Amygdala (tissue), 56 donors: ENCODE results near the gene SLC25A11.

Source experiments
- DNase-seq, 56 donors: peaks; one replicate each; lab custom pipeline; 2025; lab: John Stamatoyannopoulos, UW

Gene SLC25A11

DNA sequence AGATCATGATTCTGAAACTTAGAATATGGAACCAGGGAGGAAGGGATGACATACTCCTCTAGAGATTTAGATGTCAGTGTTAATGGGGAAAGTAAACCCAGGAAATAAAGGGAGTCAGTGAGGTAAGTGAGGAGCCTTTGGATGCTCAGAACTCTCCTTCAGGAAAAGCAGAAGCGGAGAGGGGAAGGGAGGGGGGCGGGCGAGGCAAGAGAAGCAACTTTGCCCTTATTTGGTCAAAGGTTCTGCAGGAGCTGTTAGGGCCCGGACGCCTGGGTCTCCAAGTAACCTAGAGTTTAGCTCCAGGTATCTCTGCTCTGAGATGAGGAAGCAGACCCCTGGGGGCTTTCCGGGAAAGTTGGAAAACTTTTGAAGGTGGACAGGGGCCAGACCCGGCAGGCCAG, 7.2 kb upstream of the SLC25A11 start:
- peak in 1 of 56 donors; percentile 8 for DNase-seq

DNA sequence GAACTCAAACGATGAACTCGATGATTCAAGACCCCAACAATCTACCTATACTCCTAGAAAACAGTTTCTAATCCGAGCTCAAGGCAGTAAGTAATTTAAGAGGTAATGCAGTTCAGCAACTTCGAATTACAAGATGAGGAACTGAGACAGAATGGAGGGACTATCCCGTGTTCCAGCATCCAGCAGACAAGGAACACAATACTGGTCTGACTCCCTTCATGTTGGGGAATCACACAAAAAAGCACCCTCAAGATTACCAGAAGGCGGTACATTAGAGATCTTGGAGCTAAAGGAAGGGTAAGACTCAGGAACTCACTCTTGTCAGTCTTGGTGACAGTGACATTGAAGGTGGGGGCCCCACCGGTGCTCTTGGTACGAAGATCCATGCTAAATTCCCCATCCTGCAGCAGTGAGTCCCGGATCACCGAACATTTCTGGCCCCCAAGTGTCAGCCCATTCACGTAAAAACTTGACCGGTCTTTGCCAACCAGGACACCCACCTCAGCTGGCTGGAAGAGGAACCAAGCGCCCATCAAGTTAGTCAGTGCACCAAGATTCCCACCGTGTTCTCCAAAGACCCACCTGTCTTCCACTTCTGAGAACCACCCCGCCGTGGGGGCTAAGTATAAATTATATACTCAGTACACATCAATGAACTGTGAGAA, 6.6 kb upstream of the SLC25A11 start:
- no peak for DNase-seq

- DNase-seq = no peak
These were observed 6.1 kb upstream of the SLC25A11 start for GRCh38 chr17:4945944-4946280.

- peak in 18 of 56 donors; percentile 1 to 57 (median 21) for DNase-seq
These were observed 5.5 kb upstream of the SLC25A11 start for GRCh38 chr17:4945176-4945943.

- DNase-seq = no peak
These were observed 4.8 kb upstream of the SLC25A11 start for GRCh38 chr17:4944554-4945175.

GRCh38 chr17:4944163-4944553, 4.3 kb upstream of the SLC25A11 start:
- no peak for DNase-seq

DNA sequence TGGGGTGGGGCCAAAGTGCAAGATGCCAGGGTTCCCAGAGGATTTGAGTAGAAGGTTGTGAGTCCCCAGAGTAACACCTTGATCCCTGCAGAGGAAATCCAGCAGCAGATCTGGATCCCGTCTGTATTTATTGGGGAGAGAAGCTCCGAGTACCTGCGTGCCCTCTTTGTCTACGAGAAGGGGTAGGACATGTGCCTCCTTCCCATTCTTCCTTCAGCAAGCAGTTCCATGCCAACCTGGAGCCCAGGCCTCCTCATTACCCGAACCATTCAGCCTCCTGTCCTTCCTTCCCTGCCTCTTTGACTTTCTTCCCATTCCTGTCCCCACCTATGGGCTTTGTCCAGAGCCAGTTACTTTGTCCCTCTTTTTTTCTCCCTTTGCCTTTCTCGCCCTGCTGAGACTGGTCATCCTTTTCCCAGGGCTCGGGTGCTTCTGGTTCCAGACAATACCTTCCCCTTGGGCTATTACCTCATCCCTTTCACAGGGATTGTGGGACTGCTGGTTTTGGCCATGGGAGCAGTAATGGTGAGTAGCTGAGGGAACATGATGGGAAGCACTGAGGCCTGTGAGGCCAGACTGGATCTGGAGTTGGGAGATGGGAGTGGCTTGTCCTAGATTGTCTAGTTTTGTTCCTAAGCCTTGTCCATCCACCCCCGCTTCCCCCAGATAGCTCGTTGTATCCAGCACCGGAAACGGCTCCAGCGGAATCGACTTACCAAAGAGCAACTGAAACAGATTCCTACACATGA, 3.1 kb upstream of the SLC25A11 start:
- no peak for DNase-seq

- no peak for DNase-seq
These were observed 1.4 kb upstream of the SLC25A11 start for GRCh38 chr17:4941319-4941610.

DNA sequence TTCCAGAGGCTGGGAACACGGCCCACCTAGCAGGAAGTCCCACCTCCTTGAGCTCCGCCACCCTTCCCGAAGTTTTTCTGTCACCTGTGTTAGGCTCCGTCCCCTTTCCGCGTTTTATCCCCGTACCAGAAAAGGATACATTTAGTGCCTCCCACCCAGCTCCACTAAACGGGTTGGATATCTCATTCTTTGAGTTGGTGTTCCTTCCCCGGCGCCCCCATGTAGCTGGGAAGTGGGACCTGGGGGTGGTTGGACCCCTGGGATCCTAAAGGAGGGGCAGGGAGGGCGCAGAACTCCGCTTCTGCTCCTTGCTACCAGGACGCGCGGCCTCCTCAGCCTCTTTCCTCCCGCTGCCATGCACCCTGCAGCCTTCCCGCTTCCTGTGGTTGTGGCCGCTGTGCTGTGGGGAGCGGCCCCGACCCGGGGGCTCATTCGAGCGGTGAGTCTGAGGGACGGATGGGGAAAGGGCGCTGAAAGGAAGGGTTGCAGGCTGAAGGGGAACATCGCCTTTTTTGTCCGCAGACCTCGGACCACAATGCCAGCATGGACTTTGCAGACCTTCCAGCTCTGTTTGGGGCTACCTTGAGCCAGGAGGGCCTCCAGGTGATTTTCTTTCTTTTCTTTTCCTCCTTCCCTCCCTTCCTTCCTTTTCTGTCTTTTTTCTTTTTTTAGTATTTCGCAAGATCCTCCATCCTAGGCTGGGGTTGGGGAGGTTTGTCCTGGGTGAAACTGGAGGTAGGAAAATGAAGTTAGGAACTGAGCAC, 891 bp upstream of the SLC25A11 start:
- peak in 1 of 56 donors; percentile 48 for DNase-seq

GRCh38 chr17:4939546-4939795, 375 bp downstream of the SLC25A11 start:
- DNase-seq = no peak

DNA sequence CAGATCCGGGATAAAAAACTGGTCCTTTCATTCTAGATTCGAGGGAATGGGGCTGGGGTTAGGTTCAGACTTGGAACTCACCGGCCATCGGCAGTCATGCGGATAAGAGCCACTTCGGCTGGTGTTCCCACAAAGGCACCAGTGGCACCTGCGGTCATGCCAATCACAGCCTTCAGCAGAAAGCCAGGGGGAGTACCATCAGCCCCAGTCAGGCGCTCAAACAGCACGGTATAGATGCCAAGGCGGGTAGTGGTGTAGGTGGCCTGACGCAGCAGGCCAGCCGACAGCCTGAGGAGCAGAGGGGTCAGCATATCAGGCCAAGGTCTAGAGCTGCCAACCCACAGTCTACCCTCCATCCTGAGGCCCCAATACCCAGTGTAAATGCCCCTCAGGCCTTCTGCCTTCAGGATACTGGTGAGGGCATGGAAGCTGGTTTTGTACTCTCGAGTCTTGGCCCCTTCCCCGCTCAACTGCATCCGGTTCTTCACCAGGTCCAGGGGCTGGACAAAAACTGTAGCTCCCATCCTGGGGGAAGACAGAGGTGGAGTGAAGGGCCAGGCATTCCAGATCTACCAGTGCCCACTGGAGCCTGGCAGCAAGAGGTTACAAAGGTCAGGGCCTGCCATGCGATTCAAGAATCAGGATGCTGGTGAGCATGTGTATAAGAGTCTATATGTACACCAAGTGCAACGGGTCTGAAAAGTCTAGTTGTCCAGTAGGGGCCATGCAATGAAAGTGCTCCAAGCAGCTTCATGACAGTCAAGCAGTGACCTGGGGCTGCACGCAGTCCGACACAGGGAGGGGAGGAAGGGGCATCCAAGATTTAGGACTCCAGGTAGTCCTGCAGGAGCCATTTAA, 929 bp downstream of the SLC25A11 start:
- no peak for DNase-seq

DNA sequence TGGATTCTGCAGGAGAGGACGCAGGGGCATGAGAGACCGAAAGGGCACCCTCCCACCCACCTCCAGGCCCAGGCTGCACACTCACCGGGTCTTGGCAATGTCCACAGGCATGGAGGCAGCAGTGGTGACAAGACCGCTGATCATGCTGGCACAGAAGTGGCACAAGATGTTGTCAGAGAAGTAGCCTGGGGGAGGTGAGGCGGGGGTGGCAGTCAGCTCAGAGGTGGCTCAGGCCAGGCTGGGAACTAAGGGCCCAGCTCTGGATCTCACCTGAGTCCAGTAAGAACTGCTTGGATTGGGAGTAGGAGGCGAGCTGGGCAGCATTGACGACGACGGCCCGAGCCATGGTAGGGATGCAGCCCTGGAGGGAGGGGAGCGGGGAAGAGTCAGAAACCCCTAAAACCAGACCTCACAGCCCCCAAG, 1.8 kb downstream of the SLC25A11 start:
- DNase-seq = no peak

DNA sequence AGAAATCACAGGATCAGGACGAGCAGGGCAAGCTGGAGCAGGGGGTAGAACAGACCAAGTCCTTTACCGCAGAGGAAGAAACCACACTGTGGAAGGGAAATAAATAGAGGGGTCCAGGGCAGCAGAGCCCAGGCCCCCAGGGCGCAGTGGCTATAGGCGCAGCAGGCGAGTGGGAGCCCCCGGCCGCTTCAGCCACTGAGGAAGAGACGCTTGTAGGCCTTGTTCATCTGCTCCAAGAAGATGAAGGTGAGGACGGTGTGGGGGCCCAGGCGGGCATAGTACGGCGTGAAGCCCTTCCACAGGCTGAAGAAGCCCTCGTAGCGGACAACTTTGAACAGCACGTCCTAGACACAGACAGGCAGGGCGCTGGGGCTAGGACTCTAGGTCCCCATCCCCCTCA, 2.3 kb downstream of the SLC25A11 start:
- DNase-seq = no peak

DNA sequence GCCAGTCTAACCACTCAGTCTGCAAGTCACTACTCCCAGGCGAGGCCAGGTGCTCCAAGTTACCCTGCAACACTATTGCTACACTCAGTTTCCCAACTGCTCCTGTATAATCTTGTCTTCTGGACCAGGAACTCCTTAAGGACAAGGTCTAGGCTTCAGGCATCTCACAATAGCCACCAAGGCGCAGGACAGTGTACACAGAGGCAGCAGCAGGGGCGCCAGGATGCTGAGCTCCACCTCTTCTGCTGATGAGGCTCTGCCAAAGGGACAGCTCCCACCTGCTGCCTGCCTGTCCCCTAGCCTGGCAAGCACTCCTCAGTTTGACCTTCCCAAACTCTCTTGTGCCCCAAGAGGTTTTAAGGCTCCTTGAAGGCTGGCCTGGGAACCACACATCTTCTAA, 3.4 kb downstream of the SLC25A11 start:
- DNase-seq = no peak

DNA sequence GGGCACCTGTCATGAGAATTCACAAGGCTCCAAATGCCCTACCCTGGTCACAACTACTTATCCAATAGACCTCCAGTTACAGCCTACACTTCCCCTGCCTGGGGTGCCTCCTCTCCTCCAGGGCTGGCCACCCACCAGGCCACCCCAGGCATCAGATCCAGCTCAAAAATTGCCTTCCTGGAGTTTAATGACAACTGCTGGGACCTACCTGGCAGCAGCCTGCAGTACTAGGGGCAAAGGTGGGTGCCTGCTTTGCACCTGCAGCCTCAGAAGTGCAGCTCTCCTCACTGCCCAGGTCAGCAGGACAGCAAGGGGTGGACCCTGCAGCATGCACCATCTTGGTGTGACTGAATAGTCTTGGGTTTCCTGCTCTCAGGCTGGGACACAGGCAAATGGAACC, 4.2 kb downstream of the SLC25A11 start:
- DNase-seq = no peak

DNA sequence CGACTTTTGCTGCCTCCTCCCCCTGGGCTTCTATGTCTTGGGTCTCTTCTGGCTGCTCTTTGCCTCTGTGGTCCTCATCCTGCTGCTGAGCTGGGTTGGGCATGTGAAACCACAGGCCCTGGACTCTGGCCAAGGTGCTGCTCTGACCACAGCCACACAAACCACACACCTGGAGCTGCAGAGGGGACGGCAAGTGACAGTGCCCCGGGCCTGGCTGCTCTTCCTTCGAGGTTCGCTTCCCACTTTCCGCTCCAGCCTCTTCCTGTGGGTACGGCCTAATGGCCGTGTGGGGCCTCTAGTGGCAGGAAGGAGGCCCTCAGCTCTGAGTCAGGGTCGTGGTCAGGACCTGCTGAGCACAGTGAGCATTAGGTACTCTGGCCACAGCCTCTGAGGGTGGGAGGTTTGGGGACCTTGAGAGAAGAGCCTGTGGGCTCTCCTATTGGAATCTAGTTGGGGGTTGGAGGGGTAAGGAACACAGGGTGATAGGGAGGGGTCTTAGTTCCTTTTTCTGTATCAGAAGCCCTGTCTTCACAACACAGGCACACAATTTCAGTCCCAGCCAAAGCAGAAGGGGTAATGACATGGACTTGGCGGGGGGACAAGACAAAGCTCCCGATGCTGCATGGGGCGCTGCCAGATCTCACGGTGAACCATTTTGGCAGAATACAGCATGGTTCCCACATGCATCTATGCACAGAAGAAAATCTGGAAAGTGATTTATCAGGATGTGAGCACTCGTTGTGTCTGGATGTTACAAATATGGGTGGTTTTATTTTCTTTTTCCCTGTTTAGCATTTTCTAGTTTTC, 5.5 kb downstream of the SLC25A11 start:
- peak in 2 of 56 donors; percentile 8 to 15 for DNase-seq

- DNase-seq = no peak
These were observed 6.2 kb downstream of the SLC25A11 start for GRCh38 chr17:4933646-4934045.

DNA sequence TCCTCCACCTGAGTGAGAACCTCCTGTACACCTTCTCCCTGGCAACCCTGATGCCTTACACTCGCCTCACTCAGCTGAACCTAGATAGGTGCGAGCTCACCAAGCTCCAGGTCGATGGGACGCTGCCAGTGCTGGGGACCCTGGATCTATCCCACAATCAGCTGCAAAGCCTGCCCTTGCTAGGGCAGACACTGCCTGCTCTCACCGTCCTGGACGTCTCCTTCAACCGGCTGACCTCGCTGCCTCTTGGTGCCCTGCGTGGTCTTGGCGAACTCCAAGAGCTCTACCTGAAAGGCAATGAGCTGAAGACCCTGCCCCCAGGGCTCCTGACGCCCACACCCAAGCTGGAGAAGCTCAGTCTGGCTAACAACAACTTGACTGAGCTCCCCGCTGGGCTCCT, 7.1 kb downstream of the SLC25A11 start:
- no peak for DNase-seq

- no peak for DNase-seq
These were observed 7.9 kb downstream of the SLC25A11 start, which contains the start of gene GP1BA for GRCh38 chr17:4931963-4932362. GP1BA (plus strand) TSS chr17:4932277; CDS start chr17:4932605, 328 bp downstream.
